ENCODE results near the gene PCLO.
"Not testable (repeated sequence)": the region's sequence is repeated elsewhere in the genome, so short reads cannot be mapped to it uniquely, and the experiment has no call there.

Gene PCLO

GRCh38 chr7:83054472-83054871 is 108.2 kb downstream of the PCLO start:
- DNase-seq (ENCODE audit: low read depth in 4 of 4, low spot score in 1 of 4), result no peak

- DNase-seq (ENCODE audit: low read depth in 4 of 4, low spot score in 1 of 4), result no peak
These were observed 108.7 kb downstream of the PCLO start for GRCh38 chr7:83053965-83054364.

GRCh38 chr7:83040484-83040883 is 122.2 kb downstream of the PCLO start:
- no peak for DNase-seq (ENCODE audit: low read depth in 4 of 4, low spot score in 1 of 4)

GRCh38 chr7:83038787-83039186 is 123.9 kb downstream of the PCLO start:
- no peak for DNase-seq (ENCODE audit: low read depth in 4 of 4, low spot score in 1 of 4)

- no peak for DNase-seq (ENCODE audit: low read depth in 4 of 4, low spot score in 1 of 4)
These were observed 125.8 kb downstream of the PCLO start for GRCh38 chr7:83036721-83037380.

- no peak for DNase-seq (ENCODE audit: low read depth in 4 of 4, low spot score in 1 of 4)
These were observed 126.6 kb downstream of the PCLO start for GRCh38 chr7:83036130-83036529.

GRCh38 chr7:83032195-83032594 is 130.5 kb downstream of the PCLO start:
- DNase-seq (ENCODE audit: low read depth in 4 of 4, low spot score in 1 of 4), result no peak

GRCh38 chr7:83023817-83024665 is 138.6 kb downstream of the PCLO start:
- DNase-seq (ENCODE audit: low read depth in 4 of 4, low spot score in 1 of 4), result not testable (repeated sequence)

- DNase-seq (ENCODE audit: low read depth in 4 of 4, low spot score in 1 of 4), result no peak
These were observed 141.7 kb downstream of the PCLO start for GRCh38 chr7:83021032-83021431.

- no peak for DNase-seq (ENCODE audit: low read depth in 4 of 4, low spot score in 1 of 4)
These were observed 142.5 kb downstream of the PCLO start for GRCh38 chr7:83020161-83020560.

GRCh38 chr7:83015916-83016315 is 146.8 kb downstream of the PCLO start:
- DNase-seq (ENCODE audit: low read depth in 4 of 4, low spot score in 1 of 4), result no peak

GRCh38 chr7:83014546-83014945 is 148.1 kb downstream of the PCLO start:
- no peak for DNase-seq (ENCODE audit: low read depth in 4 of 4, low spot score in 1 of 4)

- no peak for DNase-seq (ENCODE audit: low read depth in 4 of 4, low spot score in 1 of 4)
These were observed 150.7 kb downstream of the PCLO start for GRCh38 chr7:83011954-83012353.

- DNase-seq (ENCODE audit: low read depth in 4 of 4, low spot score in 1 of 4), result no peak
These were observed 157.3 kb downstream of the PCLO start for GRCh38 chr7:83005410-83005809.

GRCh38 chr7:83001362-83002040 is 161.2 kb downstream of the PCLO start:
- DNase-seq (ENCODE audit: low read depth in 4 of 4, low spot score in 1 of 4), result no peak

GRCh38 chr7:82998436-82998835 is 164.2 kb downstream of the PCLO start:
- no peak for DNase-seq (ENCODE audit: low read depth in 4 of 4, low spot score in 1 of 4)

- DNase-seq (ENCODE audit: low read depth in 4 of 4, low spot score in 1 of 4), result no peak
These were observed 177.4 kb downstream of the PCLO start for GRCh38 chr7:82985144-82985802.

- DNase-seq (ENCODE audit: low read depth in 4 of 4, low spot score in 1 of 4), result no peak
These were observed 182.4 kb downstream of the PCLO start for GRCh38 chr7:82980130-82980788.

- DNase-seq (ENCODE audit: low read depth in 4 of 4, low spot score in 1 of 4), result no peak
These were observed 186.7 kb downstream of the PCLO start for GRCh38 chr7:82975811-82976468.

GRCh38 chr7:82972135-82972534 is 190.5 kb downstream of the PCLO start:
- DNase-seq (ENCODE audit: low read depth in 4 of 4, low spot score in 1 of 4), result no peak

Measured in stimulated activated CD4-positive, alpha-beta T cell treated with anti-CD3 and anti-CD28 coated beads, Interleukin-1b, Interleukin-23, amount 100 ng/mL, for 24 hours (primary cell).